Hematopoietic multipotent progenitor cell treated with erythropoietin and hydrocortisone succinate and interleukin-3 and kit ligand, for 4 days (in vitro differentiated cells): Measurements from ENCODE around the gene RD3L.
A peak's percentile ranks its signal among the peaks of the same experiment; 100 is the strongest.

Experiments
- DNase-seq: peaks from one replicate; pipeline ENCODE4 v3.0.0-alpha.2; 2015

Gene RD3L

DNA sequence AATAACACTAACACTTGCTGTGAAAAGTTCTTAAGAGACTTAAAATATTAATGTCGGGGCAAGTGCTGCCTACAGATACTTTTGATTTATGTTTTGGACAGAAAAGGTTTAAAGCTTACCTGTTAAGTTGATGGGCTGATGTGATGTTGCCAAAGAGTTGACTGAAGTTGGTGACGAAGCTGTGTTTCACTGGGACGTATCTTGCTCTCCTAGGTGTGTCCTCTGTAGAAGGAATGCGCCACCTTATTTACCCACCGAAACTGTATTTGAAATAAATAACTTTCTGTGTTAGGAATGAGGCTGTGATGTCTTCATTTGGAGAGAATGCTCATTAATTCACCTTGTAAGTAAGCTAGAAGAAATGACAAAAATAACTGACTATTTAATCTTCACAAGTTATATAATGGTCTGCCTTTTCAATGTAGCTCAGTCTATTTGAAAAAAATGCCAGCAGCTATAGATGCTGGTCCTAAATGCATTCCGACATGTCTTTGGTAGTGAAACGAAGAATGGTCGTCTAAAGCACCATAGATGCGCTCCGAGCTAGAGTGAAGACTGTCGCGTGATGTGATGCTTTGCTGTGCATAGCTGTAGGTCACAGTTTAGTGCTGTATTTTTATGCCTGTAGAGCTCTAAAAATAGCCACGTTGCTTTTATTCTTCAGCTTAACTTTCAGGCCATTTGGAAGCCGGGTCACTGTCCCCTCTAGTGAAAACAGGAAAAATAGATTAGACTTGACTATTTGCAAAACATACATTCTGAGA, at the start of gene RD3L:
RD3L (minus strand) TSS at position 557 of the 764 bp plus-strand sequence. CDS start 834 bp downstream, outside the sequence.
- no peak for DNase-seq

DNA sequence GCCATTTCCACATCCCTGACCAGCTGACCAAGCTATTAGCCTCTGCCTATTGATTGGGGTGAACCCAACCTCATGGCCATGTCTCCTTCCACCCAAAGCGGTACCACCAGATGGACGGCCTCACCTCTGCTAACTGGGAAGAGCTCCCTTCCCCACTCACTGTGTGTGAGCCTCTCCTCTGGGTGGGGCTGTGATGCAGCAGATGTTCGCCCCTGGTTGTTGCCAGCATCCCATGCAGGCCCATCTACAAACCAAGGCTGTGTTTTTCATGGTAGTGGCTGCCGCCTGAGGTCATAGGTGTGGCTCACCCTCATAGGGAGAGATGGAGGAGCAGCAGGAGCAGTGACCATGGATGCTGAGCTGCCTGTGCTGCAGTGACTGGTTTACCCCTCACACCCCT, 47.6 kb upstream of the RD3L start:
- DNase-seq, result no peak

DNA sequence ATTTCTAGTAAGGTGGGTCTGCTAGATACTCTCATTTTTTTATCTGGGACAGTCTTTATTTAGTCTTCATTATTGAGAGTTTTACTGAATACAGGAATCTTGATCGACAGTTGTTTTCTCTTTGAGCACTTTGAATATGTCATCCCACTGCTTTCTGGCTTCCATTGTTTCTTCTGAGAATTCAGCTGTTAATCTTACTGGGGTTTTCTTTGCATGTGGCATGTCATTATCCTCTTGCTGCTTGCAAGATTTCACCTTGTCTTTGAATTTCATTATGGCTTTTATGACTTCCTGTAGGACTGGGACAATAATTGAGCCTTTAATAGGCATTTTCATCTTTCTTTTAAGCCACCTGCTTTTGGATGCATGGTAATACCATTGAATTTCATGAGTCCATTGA, 46.7 kb upstream of the RD3L start:
- DNase-seq, result no peak

DNA sequence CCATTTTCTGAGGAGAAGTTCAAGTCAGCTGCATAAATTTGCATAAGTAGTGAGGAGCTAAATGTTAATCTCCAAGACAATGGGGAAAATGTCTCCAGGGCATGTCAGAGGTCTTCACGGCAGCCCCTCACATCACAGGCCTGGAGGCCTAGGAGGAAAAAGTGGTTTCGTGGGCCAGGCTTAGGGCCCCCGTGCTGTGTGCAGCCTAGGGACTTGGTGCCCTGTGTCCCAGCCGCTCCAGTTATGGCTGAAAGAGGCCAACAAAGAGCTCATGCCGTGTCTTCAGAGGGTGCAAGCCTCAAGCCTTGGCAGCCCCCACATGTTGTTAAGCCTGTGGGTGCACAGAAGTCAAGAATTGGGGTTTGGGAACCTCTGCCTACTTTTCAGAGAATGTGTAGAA, 41.9 kb upstream of the RD3L start:
- no peak for DNase-seq

DNA sequence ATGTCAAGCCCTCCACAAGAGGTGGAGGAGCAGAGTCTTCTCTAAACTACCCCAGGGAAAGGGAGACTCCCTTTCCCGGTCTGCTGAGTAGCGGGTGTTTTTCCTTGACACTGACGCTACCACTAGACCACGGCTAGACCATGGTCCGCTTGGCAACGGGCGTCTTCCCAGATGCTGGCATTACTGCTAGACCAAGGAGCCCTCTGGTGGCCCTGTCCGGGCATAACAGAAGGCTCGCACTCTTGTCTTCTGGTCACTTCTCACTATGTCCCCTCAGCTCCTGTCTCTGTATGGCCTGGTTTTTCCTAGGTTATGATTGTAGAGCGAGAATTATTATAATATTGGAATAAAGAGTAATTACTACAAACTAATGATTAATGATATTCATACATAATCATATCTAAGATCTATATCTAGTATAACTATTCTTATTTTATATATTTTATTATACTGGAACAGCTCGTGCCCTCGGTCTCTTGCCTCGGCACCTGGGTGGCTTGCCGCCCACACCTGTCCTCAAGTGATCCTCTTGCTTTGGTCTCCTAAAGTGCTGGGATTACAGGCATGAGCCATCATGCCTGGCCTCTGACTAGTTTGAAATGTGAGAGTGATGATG, 38.4 kb upstream of the RD3L start:
- peak; percentile 61 for DNase-seq

DNA sequence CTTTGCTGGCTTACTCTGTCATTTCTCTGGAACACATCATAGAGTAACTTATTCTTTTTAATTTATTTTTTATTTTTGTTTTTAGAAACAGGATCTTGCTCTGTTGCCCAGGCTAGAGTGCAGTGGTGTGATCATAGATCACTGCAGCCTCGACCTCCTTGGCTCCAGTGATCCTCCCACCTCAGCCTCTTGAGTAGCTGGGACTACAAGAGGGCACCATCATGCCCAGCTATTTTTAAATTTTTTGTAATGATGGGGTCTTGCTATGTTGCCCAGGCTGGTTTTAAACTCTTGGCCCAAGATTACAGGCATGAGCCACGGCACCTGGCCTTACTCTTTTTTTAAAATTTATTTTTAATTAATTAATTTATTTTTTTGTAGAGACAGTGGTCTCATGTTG, 32.2 kb upstream of the RD3L start:
- no peak for DNase-seq

DNA sequence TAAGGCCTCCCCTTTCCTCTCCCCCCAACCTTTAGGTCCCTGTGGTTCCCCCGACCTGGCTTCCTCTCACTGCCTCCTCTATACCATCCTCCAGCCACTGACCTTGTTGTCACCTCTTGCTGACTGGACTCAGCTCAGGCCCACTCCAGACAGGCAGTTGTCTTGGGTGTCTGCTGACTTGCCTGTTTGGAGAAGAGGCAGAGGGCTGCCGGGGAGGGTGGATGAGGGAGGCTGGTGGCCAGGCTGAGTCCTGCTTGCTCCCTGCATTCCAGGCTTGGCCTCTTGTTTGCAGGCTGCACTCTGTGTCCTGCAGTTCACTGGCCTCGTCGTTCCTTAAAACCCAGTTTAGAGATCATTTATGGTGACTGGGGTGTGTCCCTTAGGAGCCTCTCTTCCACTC, 31.0 kb upstream of the RD3L start:
- DNase-seq, result no peak

DNA sequence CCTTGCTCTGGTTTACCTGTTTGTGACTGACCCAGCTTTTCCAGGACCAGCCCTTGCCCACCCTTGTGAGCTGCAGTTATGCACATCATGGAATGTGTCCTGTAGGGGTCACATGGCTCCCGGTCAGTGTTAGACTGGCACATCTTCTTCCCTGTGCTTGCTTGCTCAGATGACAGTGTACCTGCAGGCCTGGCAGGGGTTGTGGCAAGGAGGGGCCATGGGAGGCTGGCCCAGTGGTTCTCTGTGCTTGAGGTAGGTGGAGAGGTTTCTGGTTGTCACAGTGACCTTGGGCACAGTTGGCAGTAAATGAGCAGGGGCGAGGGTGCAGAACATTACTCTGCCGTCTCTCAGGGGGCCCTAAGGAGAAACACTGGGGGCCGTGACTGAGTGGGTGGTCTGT, 27.6 kb upstream of the RD3L start:
- DNase-seq, result no peak

DNA sequence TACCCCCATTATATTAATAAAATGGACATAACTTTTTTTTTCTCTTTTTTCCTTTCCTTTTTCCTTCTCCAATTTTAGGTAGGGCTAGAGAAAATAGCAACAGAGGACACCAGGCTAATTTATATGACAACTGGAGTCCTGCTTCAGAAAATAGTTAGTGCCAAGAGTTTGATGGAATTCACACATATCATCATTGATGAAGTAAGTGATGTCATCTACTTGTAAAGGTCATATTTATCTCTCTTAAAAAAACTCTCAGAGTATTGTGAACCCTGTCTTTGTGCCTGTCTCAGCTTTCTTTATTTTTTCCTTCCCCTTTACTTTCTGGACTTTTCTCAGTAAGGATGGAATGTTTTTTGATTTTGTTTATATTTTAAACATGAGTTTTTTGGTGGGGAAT, 24.3 kb upstream of the RD3L start:
- no peak for DNase-seq

DNA sequence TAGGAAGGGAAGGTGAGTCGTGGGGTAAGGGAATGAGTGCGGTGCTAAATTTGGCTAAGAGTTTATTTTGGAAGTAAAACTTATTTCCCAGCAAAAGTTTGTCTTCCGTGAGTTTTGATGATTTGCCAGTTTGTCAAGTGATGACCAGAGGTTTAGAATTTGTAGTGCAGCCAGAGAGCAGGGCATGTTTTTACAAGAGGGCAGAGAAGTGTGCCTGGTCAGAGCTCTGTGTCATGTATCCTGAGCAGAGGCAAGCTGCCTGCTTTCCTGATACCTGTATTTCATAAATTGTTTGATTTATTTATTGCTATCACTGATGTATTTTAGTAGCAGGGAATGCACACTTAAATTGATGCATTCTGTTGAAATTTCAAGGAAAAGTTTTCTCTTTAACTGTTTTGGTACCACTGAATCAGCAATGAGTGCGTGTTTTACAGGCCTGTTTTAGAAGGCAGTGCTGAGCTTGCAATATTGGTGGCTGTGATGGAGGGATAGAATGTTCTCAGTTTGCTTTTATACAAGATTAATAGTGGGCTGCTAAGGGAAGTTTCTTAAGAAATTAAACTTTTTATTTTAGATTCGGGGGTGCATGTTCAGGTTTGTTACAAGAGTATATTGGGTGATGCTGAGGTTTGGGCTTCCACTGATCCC, 19.7 kb upstream of the RD3L start:
- no peak for DNase-seq

DNA sequence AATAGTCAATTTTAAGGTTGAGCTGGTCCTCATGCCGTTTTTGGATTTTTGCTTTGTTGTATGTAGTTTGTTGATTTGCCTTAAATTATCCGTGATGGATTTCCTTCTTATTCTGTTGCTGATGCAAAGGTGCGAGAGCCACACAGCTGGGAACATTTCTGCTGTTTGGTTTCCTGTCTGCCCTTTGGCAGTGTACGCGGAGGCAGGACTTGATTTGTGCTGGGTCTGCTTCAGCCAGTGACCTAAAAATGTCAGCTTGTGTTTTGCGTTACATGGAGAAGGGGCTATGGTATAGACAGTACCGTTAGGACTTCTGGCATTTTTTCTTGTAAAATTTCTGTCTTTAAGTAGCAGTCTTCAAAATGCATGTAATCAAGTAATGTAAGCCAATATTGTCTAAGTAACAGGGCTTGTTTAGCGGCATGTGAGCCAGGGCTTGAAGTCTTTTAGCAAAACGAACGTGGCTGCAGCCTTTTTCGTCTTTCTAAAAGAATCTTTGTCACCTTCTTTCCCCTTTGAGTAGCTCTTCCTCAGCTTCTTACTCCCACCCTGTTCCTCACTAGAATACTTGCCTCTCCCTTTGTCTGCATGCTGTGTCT, 18.2 kb upstream of the RD3L start:
- DNase-seq, result no peak

DNA sequence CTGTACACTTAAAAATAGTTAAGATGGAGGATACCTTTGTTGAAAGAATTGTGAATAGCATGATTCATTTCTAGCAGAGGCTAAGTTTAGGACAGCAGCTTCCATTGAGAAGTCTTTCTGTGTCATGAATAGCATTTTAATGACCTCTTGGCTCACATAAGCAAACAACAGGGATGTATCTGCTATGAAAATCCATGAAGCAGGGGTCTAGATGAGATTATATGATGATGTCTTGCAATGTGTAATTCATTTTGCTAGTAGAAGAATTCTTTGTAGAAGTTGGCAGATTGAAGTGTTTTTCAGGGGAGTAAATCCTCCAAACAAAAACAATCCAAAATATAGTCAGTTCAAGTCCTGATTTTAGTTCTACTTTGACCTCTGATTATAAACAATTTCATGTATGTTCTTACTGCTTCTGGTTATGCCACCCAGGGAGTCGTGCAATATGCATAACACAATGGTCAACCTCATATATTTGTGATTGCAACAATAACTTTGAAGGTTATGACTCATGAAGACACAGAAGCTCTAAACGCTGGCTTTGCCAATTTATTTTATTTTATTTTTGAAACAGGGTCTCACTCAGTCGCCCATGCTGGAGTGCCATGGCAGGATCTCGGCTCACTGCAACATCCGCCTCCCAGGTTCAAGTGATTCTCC, 6.9 kb upstream of the RD3L start:
- DNase-seq, result no peak

DNA sequence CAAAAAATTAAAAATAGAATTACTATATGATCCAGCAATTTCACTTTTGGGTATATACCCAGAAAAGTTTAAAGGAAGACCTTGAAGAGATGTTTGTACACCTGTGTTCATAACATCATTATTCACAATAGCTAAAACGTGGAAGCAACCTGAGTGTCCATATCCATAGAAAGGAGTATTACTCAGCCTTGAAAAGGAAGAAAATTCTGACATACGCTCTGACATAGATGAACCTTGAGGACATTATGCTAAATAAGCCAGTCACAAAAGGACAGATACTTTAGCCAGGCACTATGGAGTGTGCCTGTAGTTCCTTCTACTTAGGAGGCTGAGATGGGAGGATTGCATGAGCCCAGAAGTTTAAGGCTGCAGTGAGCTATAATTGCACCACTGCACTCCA, 6.1 kb upstream of the RD3L start:
- DNase-seq, result no peak

DNA sequence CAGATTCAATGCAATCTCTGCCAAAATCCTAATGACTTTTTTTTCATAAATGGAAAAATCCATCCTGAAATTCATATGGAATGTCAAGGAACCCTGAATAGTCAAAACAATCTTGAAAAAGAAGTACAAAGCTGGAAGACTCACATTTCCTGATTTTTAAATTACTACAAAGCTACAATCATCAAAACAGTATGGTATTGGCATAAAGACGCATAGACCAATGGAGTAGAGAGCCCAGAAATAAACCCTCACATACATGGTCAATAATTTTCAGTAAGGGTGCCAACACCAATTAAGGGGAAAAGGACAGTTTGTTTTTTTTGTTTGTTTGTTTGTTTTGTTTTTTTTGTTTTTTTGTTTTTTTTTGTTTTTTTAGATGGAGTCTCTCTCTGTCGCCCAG, 4.6 kb upstream of the RD3L start:
- no peak for DNase-seq

DNA sequence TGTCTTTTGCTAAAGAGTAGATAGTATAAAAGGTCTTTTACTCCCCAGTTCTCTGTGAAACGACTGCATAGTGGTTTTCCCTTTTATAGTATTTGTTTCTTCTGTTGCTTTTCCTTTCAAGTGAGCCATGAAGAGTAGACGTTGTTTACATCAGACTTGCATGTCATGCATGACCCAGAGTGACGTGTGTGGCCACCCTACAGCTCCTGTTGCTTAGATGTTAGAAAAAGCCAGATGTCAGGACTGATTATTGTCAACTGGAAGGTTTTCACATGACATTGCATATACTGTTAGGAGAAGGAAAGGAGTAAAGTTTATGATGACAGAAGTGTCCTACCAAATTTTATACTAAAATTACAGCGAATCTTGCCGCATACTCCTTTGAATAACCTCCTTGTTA, 1.3 kb upstream of the RD3L start:
- peak; percentile 70 for DNase-seq

DNA sequence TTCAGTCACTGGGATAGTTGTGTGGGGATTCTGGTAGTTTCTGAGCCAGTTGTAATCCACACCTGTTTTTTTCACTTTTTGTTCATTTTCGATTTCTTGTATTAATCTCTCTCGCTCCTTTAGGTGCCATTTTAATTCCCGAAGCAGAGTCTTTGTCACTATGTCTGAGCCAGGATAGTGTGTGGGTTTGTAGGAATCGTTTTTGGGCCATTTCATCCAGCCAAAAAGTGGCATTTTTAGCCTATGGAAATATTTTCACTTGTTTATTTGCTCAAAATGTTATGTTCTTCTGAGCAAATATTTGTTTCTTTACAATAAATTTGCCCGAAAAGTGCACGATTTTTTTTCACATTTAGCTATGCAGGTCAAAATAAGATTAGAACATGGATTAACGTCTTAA, 867 bp downstream of the RD3L start:
- no peak for DNase-seq

DNA sequence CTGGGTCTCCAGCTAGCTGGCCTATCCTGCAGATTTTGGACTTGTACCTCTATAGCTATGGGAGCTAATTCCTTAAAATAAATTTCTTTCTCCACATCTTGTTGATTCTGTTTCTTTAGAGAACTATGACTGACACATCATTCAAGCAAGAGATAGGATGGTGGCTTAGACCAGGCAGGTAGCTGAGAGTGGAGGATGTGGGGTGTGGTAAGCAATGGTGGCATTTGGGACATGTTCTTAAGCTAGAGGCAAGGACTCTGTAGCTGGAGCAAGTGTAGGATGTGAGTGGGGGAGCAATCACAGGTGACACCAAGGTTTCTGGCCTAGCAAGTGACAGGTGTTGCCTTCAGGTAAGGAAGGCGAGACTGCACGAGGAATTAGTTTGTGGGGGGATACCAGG, 7.2 kb downstream of the RD3L start:
- DNase-seq, result no peak

DNA sequence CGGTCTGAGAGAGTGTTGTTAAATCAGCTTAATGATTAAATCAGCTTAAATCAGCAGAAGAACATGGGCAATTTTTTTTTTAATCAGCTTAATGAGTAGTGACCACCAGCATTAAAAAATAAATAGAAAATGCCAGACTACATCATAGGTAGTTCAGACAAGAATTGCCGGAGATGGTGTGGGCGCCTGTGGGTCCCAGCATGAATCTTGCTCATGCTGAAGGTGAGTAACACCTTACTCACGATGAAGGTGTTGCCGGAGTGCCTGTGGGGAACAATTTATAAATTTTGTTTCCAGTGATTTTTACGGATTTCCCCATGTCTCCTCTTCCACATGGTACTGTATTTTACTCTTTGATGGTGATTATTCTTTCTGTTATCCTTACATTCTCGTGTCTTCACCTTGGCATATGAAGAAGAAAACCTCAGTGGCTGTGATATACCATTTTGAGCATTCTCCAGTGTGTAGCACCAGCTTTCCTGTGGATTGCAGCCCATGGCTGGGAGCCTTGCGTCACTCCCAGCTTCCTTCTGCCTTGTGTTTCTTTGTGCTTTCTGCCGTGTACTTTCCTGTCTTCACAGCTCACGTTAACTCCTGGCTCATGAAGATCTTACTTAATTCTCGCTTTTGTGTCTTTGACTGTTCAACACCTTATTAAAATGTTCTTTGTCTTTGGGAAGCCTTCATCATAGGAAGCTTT, 9.4 kb downstream of the RD3L start:
- no peak for DNase-seq

DNA sequence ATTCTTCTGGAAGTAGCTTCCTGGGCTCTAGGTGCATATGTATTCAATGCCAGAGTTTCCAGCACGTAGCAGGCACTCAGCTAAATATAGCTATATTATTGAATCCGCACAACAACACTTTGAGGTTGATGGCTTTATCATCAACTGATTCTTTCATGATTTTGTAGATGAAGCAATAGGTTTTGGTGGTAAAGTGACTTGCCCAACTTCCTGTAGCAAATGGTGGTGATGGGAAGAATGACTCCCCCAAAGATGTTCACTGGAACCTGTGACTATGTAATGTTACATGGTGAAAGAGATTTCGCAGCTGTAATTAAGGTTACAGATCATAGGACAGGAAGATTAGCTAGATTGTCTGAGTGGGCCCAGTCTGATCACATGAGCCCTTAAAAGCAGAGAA, 10.9 kb downstream of the RD3L start:
- DNase-seq, result peak; percentile 85

DNA sequence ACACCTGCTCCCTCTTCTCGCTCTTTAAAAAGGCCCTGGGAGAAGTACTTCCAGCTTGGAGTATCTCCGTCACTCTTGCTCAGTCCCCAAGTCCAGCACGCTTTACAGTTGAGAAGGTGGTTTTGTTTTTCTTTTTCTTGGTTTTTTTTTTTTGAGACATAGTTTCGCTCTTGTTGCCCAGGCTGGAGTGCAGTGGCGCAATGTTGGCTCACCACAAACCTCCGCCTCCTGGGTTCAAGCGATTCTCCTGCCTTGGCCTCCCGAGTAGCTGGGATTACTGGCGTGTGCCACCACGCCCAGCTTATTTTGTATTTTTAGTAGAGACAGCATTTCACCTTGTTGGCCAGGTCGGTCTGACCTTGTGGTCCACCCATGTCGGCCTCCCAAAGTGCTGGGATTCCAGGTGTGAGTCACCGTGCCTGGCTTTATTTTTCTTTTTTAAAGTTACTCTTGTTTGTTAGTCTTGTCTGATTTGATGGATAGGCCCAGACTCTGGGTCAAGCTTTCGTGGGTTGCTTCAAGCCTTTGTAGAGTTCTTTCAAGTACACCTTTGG, 12.2 kb downstream of the RD3L start:
- peak; percentile 40 for DNase-seq

DNA sequence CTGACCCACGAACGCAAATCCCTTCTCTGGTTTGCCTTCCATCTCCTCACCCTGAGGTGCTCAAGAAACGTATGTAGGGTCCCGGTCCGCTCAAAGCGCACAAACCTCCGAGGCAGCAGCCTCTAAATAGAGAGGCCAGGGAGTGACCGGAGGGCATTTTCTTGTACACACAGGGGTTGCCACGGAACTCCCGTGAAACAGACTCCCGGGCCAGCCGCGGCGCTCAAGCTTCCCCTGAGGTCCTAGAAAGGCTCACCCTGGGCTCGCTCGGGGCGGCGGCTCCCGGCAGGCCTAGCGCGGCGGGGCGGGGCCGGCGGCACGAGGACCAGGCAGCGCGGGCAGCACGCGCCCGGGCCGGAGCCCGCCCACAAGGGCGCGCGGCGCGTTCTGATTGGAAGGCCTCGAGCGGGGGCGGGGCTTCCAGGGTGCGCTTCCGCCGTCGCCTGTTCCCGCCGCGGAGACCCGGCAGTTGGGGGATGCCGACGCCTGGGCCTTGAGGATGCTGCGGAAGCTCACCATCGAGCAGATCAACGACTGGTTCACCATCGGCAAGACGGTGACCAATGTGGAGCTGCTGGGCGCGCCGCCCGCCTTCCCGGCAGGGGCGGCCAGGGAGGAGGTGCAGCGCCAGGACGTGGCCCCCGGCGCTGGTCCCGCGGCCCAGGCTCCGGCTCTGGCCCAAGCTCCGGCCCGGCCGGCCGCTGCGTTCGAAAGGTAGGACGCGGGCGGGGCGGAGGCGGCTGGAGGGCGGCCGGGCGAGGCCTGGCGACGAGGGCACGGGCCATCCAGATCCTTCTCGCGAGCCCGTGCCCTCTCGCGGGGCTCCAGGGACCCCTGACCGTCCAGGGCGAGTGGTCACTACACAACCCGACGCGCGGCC, 14.1 kb downstream of the RD3L start, which contains the start of gene TDRD9:
TDRD9 (plus strand) TSS at position 446 of the 880 bp plus-strand sequence; CDS start at position 500, 54 bp downstream.
- no peak for DNase-seq
